HG03066 (cell line): ENCODE results near the gene C7orf25.

Source experiments
- ATAC-seq: cut with Tn5 transposase; IDR thresholded peaks from one replicate; pipeline ENCODE4 v1.9.1; 2021; ENCODE audit warnings: low read depth; ENCODE audit not compliant: unreplicated experiment

The C7orf25 gene

GRCh38 chr7:42911454-42912447 lies at the start of gene C7orf25:
TSS of gene C7orf25 (minus strand) at chr7:42912070. CDS start at chr7:42910900, 1,170 bp downstream.
- peak; percentile 81 for ATAC-seq

GRCh38 chr7:42961170-42961569 lies 49.3 kb upstream of the C7orf25 start:
- no peak for ATAC-seq

GRCh38 chr7:42960762-42961161 lies 48.9 kb upstream of the C7orf25 start:
- ATAC-seq: no peak

- ATAC-seq: no peak
Measured at GRCh38 chr7:42959549-42959948, 47.7 kb upstream of the C7orf25 start.

- ATAC-seq: no peak
Measured at GRCh38 chr7:42956062-42956461, 44.2 kb upstream of the C7orf25 start.

- no peak for ATAC-seq
Measured at GRCh38 chr7:42953994-42954393, 42.1 kb upstream of the C7orf25 start.

- ATAC-seq: no peak
Measured at GRCh38 chr7:42952328-42952727, 40.5 kb upstream of the C7orf25 start.

GRCh38 chr7:42950417-42950816 lies 38.5 kb upstream of the C7orf25 start:
- ATAC-seq: no peak

- ATAC-seq: no peak
Measured at GRCh38 chr7:42947521-42947920, 35.7 kb upstream of the C7orf25 start.

- no peak for ATAC-seq
Measured at GRCh38 chr7:42946627-42946950, 34.7 kb upstream of the C7orf25 start.

- peak; percentile 70 for ATAC-seq
Measured at GRCh38 chr7:42945821-42946626, 34.2 kb upstream of the C7orf25 start.

- ATAC-seq: peak; percentile 34
Measured at GRCh38 chr7:42940985-42941847, 29.3 kb upstream of the C7orf25 start.

- ATAC-seq: no peak
Measured at GRCh38 chr7:42939457-42940240, 27.8 kb upstream of the C7orf25 start.

GRCh38 chr7:42935861-42936260 lies 24.0 kb upstream of the C7orf25 start:
- no peak for ATAC-seq

GRCh38 chr7:42934291-42934690 lies 22.4 kb upstream of the C7orf25 start:
- ATAC-seq: no peak

GRCh38 chr7:42932811-42933591 lies 21.1 kb upstream of the C7orf25 start:
- no peak for ATAC-seq

GRCh38 chr7:42931834-42932651 lies 20.2 kb upstream of the C7orf25 start, which contains the start of the genes MRPL32 and PSMA2:
TSS of gene MRPL32 (plus strand) at chr7:42932376. CDS start at chr7:42932387, 11 bp downstream.
TSS of gene PSMA2 (minus strand) at chr7:42932174. CDS start at chr7:42932158, 16 bp downstream.
- peak; percentile 99 for ATAC-seq

GRCh38 chr7:42931447-42931833 lies 19.6 kb upstream of the C7orf25 start:
- no peak for ATAC-seq
